K562 (cell line): ENCODE results near the gene SERPIND1. TPM values are rescaled to one million over a fixed set of nuclear protein-coding genes. Genes with fewer than 3 reads are reported as not detected.
A peak's percentile ranks its signal among the peaks of the same experiment; 100 is the strongest.

Experiments
- ASH1L ChIP-seq: fragments of 450-650 bp; IDR thresholded peaks from 2 replicates; pipeline ENCODE4 v1.6.1; 2018; ENCODE audit warnings: borderline replicate concordance, mild to moderate bottlenecking, low read depth; ENCODE audit not compliant: partially characterized antibody
- FOSL1 ChIP-seq: fragments of 200-800 bp; sonication (Bioruptor generic); conservative IDR thresholded peaks from 2 replicates; pipeline ENCODE4 v1.6.1; 2016; ENCODE audit warnings: missing genetic modification characterization, missing compliant biosample characterization
- FOXK2 ChIP-seq, 2 experiments: fragments of 450-650 bp; IDR thresholded peaks in 1 of 2; conservative IDR thresholded peaks in 1 of 2; 2 replicates each; pipeline ENCODE4 v1.6.1; 2016; ENCODE audit warnings: low read depth in 2 of 2, mild to moderate bottlenecking in 1 of 2
- FUS ChIP-seq: fragments of 200-400 bp; formaldehyde crosslinking; optimal IDR thresholded peaks from 2 replicates; pipeline ENCODE3; 2017; ENCODE audit warnings: low read depth, low read length
- HMG20B ChIP-seq: fragments of 250-450 bp; sonication (Bioruptor Pico); IDR thresholded peaks from 2 replicates; pipeline ENCODE4 v1.5.0; 2021; ENCODE audit warnings: mild to moderate bottlenecking
- ILF3 ChIP-seq: fragments of 450-650 bp; IDR thresholded peaks from 2 replicates; pipeline ENCODE4 v1.6.1; 2018; ENCODE audit warnings: antibody characterized with exemption, mild to moderate bottlenecking, moderate library complexity, borderline replicate concordance
- KAT8 ChIP-seq: fragments of 450-650 bp; IDR thresholded peaks from 2 replicates; pipeline ENCODE4 v1.6.1; 2016; ENCODE audit warnings: low read depth, mild to moderate bottlenecking
- MEF2D ChIP-seq: conservative IDR thresholded peaks from 2 replicates; pipeline ENCODE4 v1.6.1; 2016; ENCODE audit warnings: low read depth, missing genetic modification characterization, missing compliant biosample characterization
- RCOR1 ChIP-seq, 2 experiments: IDR thresholded peaks; 2 replicates each; pipeline ENCODE4 v1.6.1; 2012; ENCODE audit warnings: low read depth in 2 of 2, low read length in 2 of 2, borderline replicate concordance in 1 of 2, improper control_type of control experiment in 1 of 2
- SLC30A9 ChIP-seq: fragments of 250-450 bp; sonication (Bioruptor Pico); IDR thresholded peaks from 2 replicates; pipeline ENCODE4 v1.8.0; 2022; ENCODE audit warnings: mild to moderate bottlenecking, moderate library complexity
- ZNF561 ChIP-seq: fragments of 450-650 bp; formaldehyde crosslinking; conservative IDR thresholded peaks from 2 replicates; pipeline ENCODE4 v1.4.0; 2020; ENCODE audit warnings: mild to moderate bottlenecking, moderate library complexity
- polyA plus RNA-seq, 8 experiments: library from polyadenylated mRNA; depleted of rRNA in 4 of 8; stranded (reverse) in 5 of 8; unstranded in 3 of 8; fragments of >200 nt; fragmentation: Nextera tagmentation in 2 of 8; fragmentation: Illumina TruSeq in 1 of 8; extraction: Ambion mirVana in 2 of 8; extraction: Trizol in 1 of 8; gene quantifications; 2 replicates each; pipeline versions ENCODE4 v1.2.1 to v1.2.3, GENCODE V29; 2011 to 2014; ENCODE audit warnings: inconsistent platforms in 1 of 8, missing spikeins in 1 of 8
- total RNA-seq, 7 experiments: library from RNA; depleted of rRNA in 6 of 7; stranded (reverse); fragments of >200 nt in 6 of 7; fragmentation: Illumina TruSeq in 2 of 7; extraction: Trizol in 2 of 7; gene quantifications; 2 replicates each; pipeline versions ENCODE4 v1.2.1 to v1.2.3, GENCODE V29; 2011 to 2021; ENCODE audit warnings: low replicate concordance in 1 of 7
- TF ChIP-seq, protein P1 (sequence below): sonication (generic); formaldehyde crosslinking; IDR thresholded peaks from 2 replicates; pipeline ENCODE4 v1.8.0; 2023; ENCODE audit warnings: mild to moderate bottlenecking, missing genetic modification reagents
- TF ChIP-seq, protein P2 (sequence below): fragments of 250-450 bp; sonication (Bioruptor Pico); IDR thresholded peaks from 2 replicates; pipeline ENCODE4 v1.9.0; 2021; ENCODE audit warnings: mild to moderate bottlenecking
- TF ChIP-seq, protein P3 (sequence below): fragments of 200-800 bp; sonication (Bioruptor generic); IDR thresholded peaks from 2 replicates; pipeline ENCODE4 v1.6.1; 2017; ENCODE audit warnings: missing genetic modification characterization, missing compliant biosample characterization
- TF ChIP-seq, protein P4 (sequence below): sonication (generic); formaldehyde crosslinking; IDR thresholded peaks from 2 replicates; pipeline ENCODE4 v1.8.0; 2022; ENCODE audit warnings: mild to moderate bottlenecking, missing genetic modification reagents
- TF ChIP-seq, protein P5 (sequence below): fragments of 250-450 bp; sonication (Bioruptor Pico); IDR thresholded peaks from 2 replicates; pipeline ENCODE4 v1.8.0; 2022; ENCODE audit warnings: moderate library complexity, mild to moderate bottlenecking, inconsistent platforms

The SERPIND1 gene
- total and polyA plus RNA-seq, 9 of the 15 experiments (the other 6 are each of a cell fraction or from before 2014, with no cell fraction given) = 0.04 to 0.11 (median 0.09) TPM; not detected in 6

DNA sequence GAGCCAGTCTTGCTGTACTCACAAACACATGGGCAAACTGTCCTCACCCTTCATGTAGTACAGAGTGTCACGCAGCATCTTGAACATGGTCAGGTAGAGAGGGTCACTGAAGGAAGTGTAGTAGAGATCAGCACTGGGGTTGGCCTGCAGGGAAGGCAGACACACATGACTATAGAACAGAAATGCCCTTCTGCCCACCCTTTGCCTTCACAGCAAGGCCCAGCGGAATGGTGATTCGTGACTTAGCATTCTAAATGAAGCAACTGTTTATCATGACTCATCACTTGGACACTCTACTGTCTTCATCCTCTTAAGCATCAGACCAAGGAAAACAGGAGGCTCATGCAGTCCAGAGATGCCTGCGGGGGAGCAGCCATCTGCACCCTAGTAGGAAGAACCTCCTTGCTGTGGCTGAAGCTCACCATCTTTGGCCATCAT, 33.4 kb downstream of the SERPIND1 start (continued):
- TF ChIP-seq, protein P1, sequence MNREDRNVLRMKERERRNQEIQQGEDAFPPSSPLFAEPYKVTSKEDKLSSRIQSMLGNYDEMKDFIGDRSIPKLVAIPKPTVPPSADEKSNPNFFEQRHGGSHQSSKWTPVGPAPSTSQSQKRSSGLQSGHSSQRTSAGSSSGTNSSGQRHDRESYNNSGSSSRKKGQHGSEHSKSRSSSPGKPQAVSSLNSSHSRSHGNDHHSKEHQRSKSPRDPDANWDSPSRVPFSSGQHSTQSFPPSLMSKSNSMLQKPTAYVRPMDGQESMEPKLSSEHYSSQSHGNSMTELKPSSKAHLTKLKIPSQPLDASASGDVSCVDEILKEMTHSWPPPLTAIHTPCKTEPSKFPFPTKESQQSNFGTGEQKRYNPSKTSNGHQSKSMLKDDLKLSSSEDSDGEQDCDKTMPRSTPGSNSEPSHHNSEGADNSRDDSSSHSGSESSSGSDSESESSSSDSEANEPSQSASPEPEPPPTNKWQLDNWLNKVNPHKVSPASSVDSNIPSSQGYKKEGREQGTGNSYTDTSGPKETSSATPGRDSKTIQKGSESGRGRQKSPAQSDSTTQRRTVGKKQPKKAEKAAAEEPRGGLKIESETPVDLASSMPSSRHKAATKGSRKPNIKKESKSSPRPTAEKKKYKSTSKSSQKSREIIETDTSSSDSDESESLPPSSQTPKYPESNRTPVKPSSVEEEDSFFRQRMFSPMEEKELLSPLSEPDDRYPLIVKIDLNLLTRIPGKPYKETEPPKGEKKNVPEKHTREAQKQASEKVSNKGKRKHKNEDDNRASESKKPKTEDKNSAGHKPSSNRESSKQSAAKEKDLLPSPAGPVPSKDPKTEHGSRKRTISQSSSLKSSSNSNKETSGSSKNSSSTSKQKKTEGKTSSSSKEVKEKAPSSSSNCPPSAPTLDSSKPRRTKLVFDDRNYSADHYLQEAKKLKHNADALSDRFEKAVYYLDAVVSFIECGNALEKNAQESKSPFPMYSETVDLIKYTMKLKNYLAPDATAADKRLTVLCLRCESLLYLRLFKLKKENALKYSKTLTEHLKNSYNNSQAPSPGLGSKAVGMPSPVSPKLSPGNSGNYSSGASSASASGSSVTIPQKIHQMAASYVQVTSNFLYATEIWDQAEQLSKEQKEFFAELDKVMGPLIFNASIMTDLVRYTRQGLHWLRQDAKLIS = no peak
- TF ChIP-seq ILF3 (no peak), ZNF561 (CRISPR knock-in tag) (no peak), FOXK2 (conservative IDR thresholded peaks at IDR 0.05 in 1 of 2, IDR thresholded peaks at IDR 0.05 in 1 of 2; ENCODE audit: low read depth in 2 of 2) (peak; percentile 45 to 51; a peak in 1 of 4 replicates), KAT8 (no peak), MEF2D (tag) (peak; percentile 80; the same call in 1 of the 2 replicates), FOSL1 (tag) (peak; percentile 96), SLC30A9 (CRISPR knock-in tag) (no peak), ASH1L (no peak), HMG20B (CRISPR knock-in tag) (no peak), FUS (no peak), RCOR1 (IDR thresholded peaks at IDR 0.05; ENCODE audit: borderline replicate concordance in 1 of 2, low read depth in 2 of 2, low read length in 2 of 2) (peak in 1 of 2 experiments; percentile 92; a peak in 2 of 4 replicates)
- TF ChIP-seq, protein P2, sequence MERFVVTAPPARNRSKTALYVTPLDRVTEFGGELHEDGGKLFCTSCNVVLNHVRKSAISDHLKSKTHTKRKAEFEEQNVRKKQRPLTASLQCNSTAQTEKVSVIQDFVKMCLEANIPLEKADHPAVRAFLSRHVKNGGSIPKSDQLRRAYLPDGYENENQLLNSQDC (CRISPR knock-in tag) = no peak
- TF ChIP-seq, protein P3, sequence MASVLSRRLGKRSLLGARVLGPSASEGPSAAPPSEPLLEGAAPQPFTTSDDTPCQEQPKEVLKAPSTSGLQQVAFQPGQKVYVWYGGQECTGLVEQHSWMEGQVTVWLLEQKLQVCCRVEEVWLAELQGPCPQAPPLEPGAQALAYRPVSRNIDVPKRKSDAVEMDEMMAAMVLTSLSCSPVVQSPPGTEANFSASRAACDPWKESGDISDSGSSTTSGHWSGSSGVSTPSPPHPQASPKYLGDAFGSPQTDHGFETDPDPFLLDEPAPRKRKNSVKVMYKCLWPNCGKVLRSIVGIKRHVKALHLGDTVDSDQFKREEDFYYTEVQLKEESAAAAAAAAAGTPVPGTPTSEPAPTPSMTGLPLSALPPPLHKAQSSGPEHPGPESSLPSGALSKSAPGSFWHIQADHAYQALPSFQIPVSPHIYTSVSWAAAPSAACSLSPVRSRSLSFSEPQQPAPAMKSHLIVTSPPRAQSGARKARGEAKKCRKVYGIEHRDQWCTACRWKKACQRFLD (CRISPR knock-in tag) = 0 out of 2 replicates have a peak, but pooled peaks have one; percentile 23
- TF ChIP-seq, protein P4, sequence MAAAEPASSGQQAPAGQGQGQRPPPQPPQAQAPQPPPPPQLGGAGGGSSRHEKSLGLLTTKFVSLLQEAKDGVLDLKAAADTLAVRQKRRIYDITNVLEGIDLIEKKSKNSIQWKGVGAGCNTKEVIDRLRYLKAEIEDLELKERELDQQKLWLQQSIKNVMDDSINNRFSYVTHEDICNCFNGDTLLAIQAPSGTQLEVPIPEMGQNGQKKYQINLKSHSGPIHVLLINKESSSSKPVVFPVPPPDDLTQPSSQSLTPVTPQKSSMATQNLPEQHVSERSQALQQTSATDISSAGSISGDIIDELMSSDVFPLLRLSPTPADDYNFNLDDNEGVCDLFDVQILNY (CRISPR knock-in tag) = peak; percentile 71; the same call in 1 of the 2 replicates
- TF ChIP-seq, protein P5, sequence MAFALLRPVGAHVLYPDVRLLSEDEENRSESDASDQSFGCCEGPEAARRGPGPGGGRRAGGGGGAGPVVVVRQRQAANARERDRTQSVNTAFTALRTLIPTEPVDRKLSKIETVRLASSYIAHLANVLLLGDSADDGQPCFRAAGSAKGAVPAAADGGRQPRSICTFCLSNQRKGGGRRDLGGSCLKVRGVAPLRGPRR (CRISPR knock-in tag) = no peak
- TF ChIP-seq, all 486 proteins: peak for 86
